MV-4-11 (cell line): Measurements from ENCODE around the gene BEAN1.
A peak's percentile ranks its signal among the peaks of the same experiment; 100 is the strongest.

Experiments used
- DNase-seq: peaks from one replicate; lab custom pipeline; 2025; lab: John Stamatoyannopoulos, UW

Gene BEAN1

DNA sequence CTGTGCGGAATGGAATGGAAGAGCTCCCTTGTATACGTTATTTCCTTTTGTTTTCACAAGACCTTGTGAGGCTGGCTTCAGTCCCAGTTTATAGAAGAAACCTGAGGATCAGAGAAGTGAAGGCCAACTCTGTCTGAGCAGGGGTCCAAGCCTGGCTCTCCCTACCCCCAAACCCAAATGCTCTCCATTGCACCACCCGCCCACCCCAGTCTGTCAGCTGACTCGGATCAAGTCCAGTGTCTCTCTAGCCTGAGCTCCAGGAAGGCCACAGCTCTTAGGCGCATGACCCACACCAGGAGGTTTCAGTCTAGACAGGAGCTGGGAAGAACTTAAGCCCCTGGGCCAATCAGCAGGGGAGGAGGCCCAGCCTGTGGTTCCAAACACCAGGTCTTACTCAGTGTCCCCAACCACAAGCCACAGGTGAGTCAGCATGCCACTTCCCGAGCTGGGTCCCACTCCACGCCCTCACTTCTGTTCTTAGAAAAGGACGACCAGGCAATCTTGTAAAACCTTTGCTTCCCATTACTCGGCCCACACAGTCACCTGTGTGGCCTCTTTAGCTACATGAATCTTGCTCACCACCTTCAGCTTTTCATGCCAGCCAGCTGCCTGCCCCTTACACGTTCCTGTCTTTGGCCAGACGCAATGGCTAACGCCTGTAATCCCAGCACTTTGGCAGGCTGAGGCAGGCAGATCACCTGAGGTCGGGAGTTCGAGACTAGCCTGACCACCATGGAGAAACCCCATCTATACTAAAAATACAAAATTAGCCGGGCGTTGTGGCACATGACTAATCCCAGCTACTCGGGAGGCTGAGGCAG, 95.1 kb downstream of the BEAN1 start:
- peak; percentile 94 for DNase-seq

- no peak for DNase-seq
These were observed 95.9 kb downstream of the BEAN1 start for GRCh38 chr16:66522816-66523590.

DNA sequence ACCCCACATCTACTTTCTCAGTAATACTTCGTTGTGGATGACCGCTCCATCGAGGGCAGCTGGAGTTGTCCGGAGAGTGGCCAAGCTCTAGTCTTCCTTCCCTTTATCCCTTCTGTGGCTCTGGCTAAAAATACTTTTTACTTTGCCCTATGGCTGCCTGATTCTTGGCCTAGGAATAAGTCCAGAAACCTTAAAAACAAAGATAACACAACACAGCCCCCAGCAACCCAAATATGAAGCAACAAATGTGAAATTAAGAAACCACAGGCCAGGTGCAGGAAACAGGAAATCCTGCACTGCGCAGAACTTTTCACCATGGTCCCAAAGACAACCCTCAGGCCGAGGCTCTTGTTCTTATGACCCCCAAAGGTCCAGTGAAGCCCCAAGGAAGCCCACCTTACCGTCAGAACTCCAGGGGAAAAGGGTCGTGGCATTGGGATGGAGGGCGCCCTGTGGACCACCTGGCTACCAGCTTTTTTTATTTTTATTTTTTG, 96.8 kb downstream of the BEAN1 start:
- DNase-seq: peak; percentile 95

DNA sequence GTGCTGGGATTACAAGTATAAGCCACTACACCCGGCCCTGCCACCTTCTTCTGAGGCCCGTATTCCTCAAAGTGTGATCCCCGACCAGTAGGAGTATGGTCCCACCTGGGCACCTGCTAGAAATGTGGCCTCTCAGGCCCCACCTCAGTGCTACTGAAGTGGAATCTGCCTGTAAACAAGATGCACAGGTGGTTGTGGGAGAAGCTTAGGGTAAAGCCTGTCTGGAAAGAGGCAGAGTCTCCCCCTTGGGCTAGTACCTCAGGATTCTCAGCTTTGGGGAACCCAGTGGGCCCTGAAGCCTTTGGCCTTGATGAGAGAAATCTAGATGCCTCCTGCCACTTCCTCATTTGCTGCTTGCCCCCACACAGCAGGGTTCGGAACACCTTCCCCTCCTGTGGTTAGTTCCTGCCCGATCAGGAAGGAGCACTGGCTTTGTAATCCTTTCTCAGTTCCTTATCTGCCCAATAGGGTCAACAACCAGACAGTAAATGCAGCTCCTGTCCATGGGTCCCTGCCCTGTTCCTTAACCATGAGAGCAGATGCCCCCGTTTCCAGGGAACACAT, 97.6 kb downstream of the BEAN1 start:
- peak; percentile 100 for DNase-seq

DNA sequence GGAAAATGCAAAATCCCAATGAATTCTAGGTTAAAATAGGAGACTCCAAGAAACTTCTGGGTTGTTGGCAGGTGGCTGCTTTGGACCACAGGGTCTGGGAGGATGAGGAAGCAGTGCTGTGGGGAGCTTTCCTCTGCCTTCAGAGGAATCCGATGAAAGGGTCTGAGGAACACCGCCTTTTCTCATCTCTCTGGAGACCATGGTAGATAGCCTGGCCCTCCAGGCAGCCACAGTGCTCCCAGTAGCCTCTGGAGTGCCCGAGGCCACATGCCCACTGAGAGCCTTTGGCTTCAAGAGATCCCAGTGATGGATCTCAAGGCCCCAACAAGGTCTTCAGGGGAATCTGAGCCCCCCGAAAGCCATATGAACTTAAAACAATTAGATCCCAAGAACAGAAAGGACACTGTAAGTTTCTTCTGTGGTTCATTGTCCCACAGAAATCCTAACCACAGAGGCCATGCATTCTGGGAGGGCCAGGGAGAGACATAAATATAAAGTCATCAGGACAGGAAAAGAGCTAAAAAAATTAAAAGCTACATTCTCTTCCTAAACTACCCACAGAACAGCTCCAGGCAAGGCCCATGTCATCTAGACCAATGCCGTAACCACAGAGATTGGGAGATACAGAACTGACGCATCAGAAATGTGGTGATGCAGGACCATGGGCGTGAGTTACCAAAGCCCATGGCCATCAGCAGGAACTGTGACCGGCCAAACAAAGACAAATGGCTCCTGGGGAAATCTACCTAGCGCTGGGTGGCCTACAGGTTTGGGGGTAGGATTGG, 98.5 kb downstream of the BEAN1 start:
- peak; percentile 83 for DNase-seq

DNA sequence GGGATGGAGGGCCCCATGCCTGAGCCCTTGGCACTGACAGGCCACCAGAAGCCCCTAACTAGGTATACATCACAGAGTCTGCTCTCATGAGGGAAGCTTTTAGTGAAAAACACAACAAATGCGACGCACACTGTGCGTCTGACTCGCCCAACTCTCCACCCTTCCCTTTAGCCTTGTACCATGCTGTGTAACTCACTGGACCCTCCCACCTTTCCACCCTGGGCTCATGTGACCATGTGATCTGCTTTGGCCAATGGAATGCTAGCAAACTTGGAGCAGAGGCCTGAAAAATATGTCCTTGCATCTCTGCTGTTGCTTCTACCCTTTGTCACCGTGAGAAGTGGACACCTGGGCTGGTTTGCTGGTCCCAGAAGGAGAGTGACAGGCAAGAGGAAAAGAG, 101.2 kb downstream of the BEAN1 start:
- no peak for DNase-seq

- no peak for DNase-seq
These were observed 102.4 kb downstream of the BEAN1 start for GRCh38 chr16:66529475-66529874.
